ENCODE results near the gene SLX9.

DNA sequence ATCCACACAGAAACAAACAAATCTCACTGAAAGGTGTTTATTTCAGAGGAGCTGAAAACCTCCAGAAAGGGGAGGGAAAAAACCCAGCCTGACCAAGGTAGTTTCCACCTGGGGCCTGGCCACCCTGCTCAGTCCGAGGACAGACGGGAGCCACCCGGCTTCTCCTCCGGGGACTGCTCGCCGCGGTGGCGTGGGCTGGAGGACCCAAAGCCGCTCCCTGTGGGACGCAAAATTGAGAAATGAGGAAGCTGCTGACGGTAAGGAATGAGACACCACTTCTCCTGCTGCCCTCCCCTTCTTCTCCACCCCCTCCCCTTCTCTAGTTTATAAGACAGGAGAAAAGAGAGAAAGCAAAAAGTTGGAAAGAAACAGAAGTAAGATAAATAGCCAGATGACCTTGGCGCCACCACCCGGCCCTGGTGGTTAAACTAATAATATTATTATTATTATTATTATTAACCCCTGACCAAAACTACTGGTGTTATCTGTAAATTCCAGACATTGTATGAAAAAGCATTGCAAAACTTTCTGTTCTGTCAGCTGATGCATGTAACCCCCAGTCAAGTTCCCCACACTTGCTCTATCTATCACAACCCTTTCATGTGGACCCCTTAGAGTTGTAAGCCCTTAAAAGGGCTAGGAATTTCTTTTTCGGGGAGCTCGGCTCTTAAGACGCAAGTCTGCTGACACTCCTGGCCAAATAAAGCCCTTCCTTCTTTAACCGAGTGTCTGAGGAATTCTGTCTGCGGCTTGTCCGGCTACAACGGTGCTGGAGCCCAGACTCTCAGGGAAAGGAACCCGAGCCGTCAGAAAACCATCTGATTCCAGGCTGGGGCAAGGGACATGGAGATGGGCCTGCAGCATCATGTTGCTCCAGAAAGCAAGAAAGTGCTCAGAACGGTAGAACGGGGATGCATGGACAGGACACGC is 31.6 kb upstream of the SLX9 start:
- TF ChIP-seq POLR2AphosphoS5 (IDR thresholded peaks at IDR 0.05; ENCODE audit: borderline replicate concordance, low read depth, low read length) (no peak), EZH2 (IDR thresholded peaks at IDR 0.05) (no peak), FOXP2 (optimal IDR thresholded peaks at IDR 0.05; ENCODE audit: control extremely low read depth, extremely low read length, insufficient read depth) (no peak)

Measured in SK-N-MC (cell line).